Panc1 (cell line): ENCODE results near the gene GPR84.

Source experiments
- CTCF ChIP-seq: fragments of 450-650 bp; IDR thresholded peaks from 2 replicates; pipeline ENCODE4 v1.5.1; 2017; ENCODE audit warnings: mild to moderate bottlenecking
- POLR2AphosphoS5 ChIP-seq: IDR thresholded peaks from 2 replicates; pipeline ENCODE4 v1.6.1; 2012; ENCODE audit warnings: mild to moderate bottlenecking, low read depth, low read length, moderate library complexity
- REST ChIP-seq, 2 experiments: IDR thresholded peaks; 2 replicates each; pipeline ENCODE4 v1.6.1; 2011 to 2012; ENCODE audit warnings: low read depth in 2 of 2, control low read depth in 1 of 2, low read length in 1 of 2, mild to moderate bottlenecking in 1 of 2, moderate library complexity in 1 of 2; ENCODE audit not compliant: insufficient read depth in 1 of 2
- SIN3A ChIP-seq: IDR thresholded peaks from 2 replicates; pipeline ENCODE4 v1.6.1; 2012; ENCODE audit warnings: low read depth, mild to moderate bottlenecking, low read length, moderate library complexity, borderline replicate concordance; ENCODE audit not compliant: insufficient read depth
- TCF7L2 ChIP-seq: IDR thresholded peaks from 2 replicates; pipeline ENCODE4 v1.6.1; 2011; ENCODE audit warnings: mild to moderate bottlenecking, low read depth, low read length, inconsistent platforms

- no peak for TF ChIP-seq CTCF
- TF ChIP-seq REST (IDR thresholded peaks at IDR 0.05; ENCODE audit: insufficient read depth in 1 of 2, low read depth in 2 of 2, low read length in 1 of 2) = no peak
- TF ChIP-seq TCF7L2 = no peak
- TF ChIP-seq POLR2AphosphoS5 = no peak
- no peak for TF ChIP-seq SIN3A
These were observed 35.5 kb downstream of the GPR84 start for GRCh38 chr12:54328595-54329337.
